DND-41 (cell line): Measurements from ENCODE around the gene CNTNAP5.

Experiments used
- ATAC-seq: fragments of 200-7000 bp; cut with Tn5 transposase; 3 replicates; pipeline ENCODE4 v1.9.1; 2021; ENCODE audit warnings: low read depth; ENCODE audit not compliant: insufficient read depth
- DNase-seq: peaks from one replicate; pipeline ENCODE4 v3.0.0-alpha.2; 2020
- H2AFZ ChIP-seq: 2 replicates; pipeline ENCODE4 v1.6.0; 2012; ENCODE audit warnings: low read depth, low read length
- H3K27ac ChIP-seq: 2 replicates; pipeline ENCODE4 v1.5.1; 2012; ENCODE audit warnings: low read length, inconsistent platforms
- H3K27me3 ChIP-seq: fragments of 200-600 bp; sonication (generic); 2 replicates; pipeline ENCODE4 v1.6.0; 2012; ENCODE audit warnings: low read length, mild to moderate bottlenecking, inconsistent platforms; ENCODE audit not compliant: insufficient read depth, poor library complexity
- H3K36me3 ChIP-seq: 2 replicates; pipeline ENCODE4 v1.5.1; 2012; ENCODE audit warnings: low read length, inconsistent platforms; ENCODE audit not compliant: insufficient read depth
- H3K4me1 ChIP-seq: 2 replicates; pipeline ENCODE4 v1.5.1; 2012; ENCODE audit warnings: mild to moderate bottlenecking, low read length; ENCODE audit not compliant: insufficient read depth
- H3K4me2 ChIP-seq: 2 replicates; pipeline ENCODE4 v1.6.0; 2012; ENCODE audit warnings: mild to moderate bottlenecking, moderate library complexity, low read length, inconsistent platforms; ENCODE audit not compliant: insufficient read depth
- H3K4me3 ChIP-seq, 2 experiments: fragments of 200-600 bp in 1 of 2; shearing (Covaris generic) in 1 of 2; 2 replicates each; pipeline ENCODE4 v1.5.1; 2012 to 2016; ENCODE audit warnings: inconsistent platforms in 2 of 2, low read length in 2 of 2, mild to moderate bottlenecking in 2 of 2, low read depth in 1 of 2, moderate library complexity in 1 of 2
- H3K79me2 ChIP-seq: 2 replicates; pipeline ENCODE4 v1.6.0; 2012; ENCODE audit warnings: low read length, inconsistent platforms; ENCODE audit not compliant: insufficient read depth
- H3K9ac ChIP-seq: 2 replicates; pipeline ENCODE4 v1.6.0; 2012; ENCODE audit warnings: low read depth, mild to moderate bottlenecking, inconsistent platforms, low read length, moderate library complexity
- H3K9me3 ChIP-seq: 2 replicates; pipeline ENCODE4 v1.5.1; 2012; ENCODE audit warnings: low read length, moderate library complexity, mild to moderate bottlenecking, inconsistent platforms; ENCODE audit not compliant: insufficient read depth, severe bottlenecking
- H4K20me1 ChIP-seq: 2 replicates; pipeline ENCODE4 v1.6.0; 2012; ENCODE audit warnings: low read length; ENCODE audit not compliant: insufficient read depth
- CTCF ChIP-seq: IDR thresholded peaks from 2 replicates; pipeline ENCODE4 v1.5.1; 2012; ENCODE audit warnings: borderline replicate concordance, low read length, moderate library complexity, mild to moderate bottlenecking; ENCODE audit not compliant: poor library complexity, severe bottlenecking; ENCODE audit errors: extremely low read depth
- EZH2 ChIP-seq: IDR thresholded peaks from 3 replicates; pipeline ENCODE4 v1.6.1; 2012; ENCODE audit warnings: borderline replicate concordance, low read depth, mild to moderate bottlenecking, moderate library complexity, low read length, inconsistent platforms; ENCODE audit not compliant: severe bottlenecking

Gene CNTNAP5

GRCh38 chr2:124258140-124258880 lies 233.2 kb downstream of the CNTNAP5 start:
- H3K4me1 ChIP-seq = no peaks in the 10 kb centered on the region
- TF ChIP-seq EZH2 = no peak
- TF ChIP-seq CTCF = no peak
- no peaks in the 10 kb centered on the region for H3K9me3 ChIP-seq
- H3K27me3 ChIP-seq = no peaks in the 10 kb centered on the region
- no peak overlapping the region for H3K27ac ChIP-seq
- no peak overlapping the region for H3K4me3 ChIP-seq
- ATAC-seq (no peak), DNase-seq (no peak)
- H3K4me2 ChIP-seq = no peak overlapping the region
- H3K9ac ChIP-seq = no peak overlapping the region
- no peaks in the 10 kb centered on the region for H3K36me3 ChIP-seq
- H4K20me1 ChIP-seq = no peaks in the 10 kb centered on the region
- H2AFZ ChIP-seq = no peak overlapping the region
- no peaks in the 10 kb centered on the region for H3K79me2 ChIP-seq

GRCh38 chr2:124261456-124261855 lies 236.4 kb downstream of the CNTNAP5 start:
- Histone ChIP-seq H3K27ac (no peak overlapping the region), H2AFZ (no peak overlapping the region), H3K4me1 (no peaks in the 10 kb centered on the region), H3K79me2 (no peaks in the 10 kb centered on the region), H3K9me3 (no peaks in the 10 kb centered on the region), H3K4me2 (no peak overlapping the region), H3K27me3 (no peaks in the 10 kb centered on the region), H3K4me3 (no peak overlapping the region), H4K20me1 (no peaks in the 10 kb centered on the region), H3K36me3 (no peaks in the 10 kb centered on the region), H3K9ac (no peak overlapping the region)
- TF ChIP-seq EZH2 (no peak), CTCF (no peak)
- ATAC-seq (no peak), DNase-seq (no peak)

DNA sequence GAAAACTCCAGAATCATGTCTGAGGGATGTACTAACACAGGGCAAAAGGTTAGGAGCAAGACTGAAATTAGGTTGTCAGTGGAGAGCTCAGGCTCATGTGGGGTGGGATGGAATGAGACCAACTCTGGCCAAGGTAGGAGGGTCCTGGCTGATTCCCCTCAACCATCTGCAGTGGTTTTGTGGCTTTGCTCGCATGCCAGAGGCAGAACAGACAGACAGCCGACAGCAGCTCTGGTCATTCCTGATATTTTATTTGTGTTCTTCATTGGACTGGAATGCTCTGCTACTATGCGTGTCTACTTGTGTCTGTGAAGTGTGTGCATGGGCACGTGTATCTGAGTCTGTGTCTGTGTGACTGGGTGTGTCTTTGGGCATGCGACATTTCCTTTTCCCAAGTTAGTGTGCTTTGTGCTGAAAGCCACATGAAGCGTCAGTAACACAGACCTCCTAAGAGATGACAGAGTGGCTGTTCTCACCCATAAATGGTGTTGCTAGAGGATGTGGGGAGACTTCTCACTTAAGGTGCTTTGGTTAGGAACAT lies 239.5 kb downstream of the CNTNAP5 start:
- Histone ChIP-seq H3K36me3 (no peaks in the 10 kb centered on the region), H3K79me2 (no peaks in the 10 kb centered on the region), H3K4me2 (no peak overlapping the region), H2AFZ (no peak overlapping the region), H4K20me1 (no peaks in the 10 kb centered on the region), H3K4me1 (no peaks in the 10 kb centered on the region), H3K27ac (no peak overlapping the region), H3K27me3 (no peaks in the 10 kb centered on the region), H3K9me3 (no peaks in the 10 kb centered on the region), H3K9ac (no peak overlapping the region), H3K4me3 (no peak overlapping the region)
- no peak for TF ChIP-seq CTCF
- no peak for TF ChIP-seq EZH2
- ATAC-seq = no peak
- DNase-seq = no peak
